ENCODE data around the gene DCAF15. TPM values are rescaled to one million over a fixed set of nuclear protein-coding genes. Genes with fewer than 3 reads are reported as not detected.
"Not testable (repeated sequence)": the region's sequence is repeated elsewhere in the genome, so short reads cannot be mapped to it uniquely, and the experiment has no call there.

DCAF15 gene
- total and polyA plus RNA-seq, 8 donors: 7.8 to 50.7 (median 12.3) TPM

- Histone ChIP-seq H3K4me3 (no peak overlapping the region), H3K9me3 (no peaks in the 10 kb centered on the region), H3K27ac (no peak overlapping the region), H3K36me3 (peaks cover 0 to 56% (median 24%) of the 10 kb centered on the region in 3 donors), H3K27me3 (no peaks in the 10 kb centered on the region), H3K4me1 (no peaks in the 10 kb centered on the region)
- WGBS, 2 donors: 90% methylated on average over 19 to 20 of the region's 20 CpGs
- FAIRE-seq (no peak), DNase-seq (peak in 1 of 6 donors; percentile 63), ATAC-seq (no peak)
- intact Hi-C loops (cut with DNase I): no loop called here
- no peak for TF ChIP-seq CTCF (IDR thresholded peaks at IDR 0.05)
Measured at GRCh38 chr19:13965926-13966683, 13.8 kb downstream of the DCAF15 start.

DNA sequence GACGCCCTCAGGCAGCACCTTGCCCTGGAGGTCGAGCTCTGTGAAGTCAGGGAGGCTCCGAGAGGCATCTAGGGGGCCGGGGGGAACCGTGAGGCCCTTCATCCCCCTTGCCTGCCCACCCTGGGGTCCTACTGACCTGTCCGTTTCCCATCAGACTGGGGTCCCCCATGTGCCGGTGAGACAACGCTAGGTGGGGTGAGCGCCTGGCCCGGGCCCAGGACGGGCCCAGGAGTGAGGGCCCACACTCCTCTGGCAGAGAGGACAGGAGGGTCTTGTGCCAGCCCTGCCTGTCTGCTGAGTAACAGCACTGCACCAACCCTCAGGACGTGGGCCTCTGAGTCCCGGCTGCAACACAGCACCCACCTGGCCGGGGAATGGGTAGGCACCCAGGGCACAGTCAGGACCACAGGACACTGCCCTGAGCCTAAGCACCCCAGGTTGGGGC is 14.4 kb downstream of the DCAF15 start:
- Histone ChIP-seq H3K4me3 (no peak overlapping the region), H3K27me3 (no peaks in the 10 kb centered on the region), H3K9me3 (no peaks in the 10 kb centered on the region), H3K36me3 (peaks cover 0 to 57% (median 24%) of the 10 kb centered on the region in 3 donors), H3K27ac (no peak overlapping the region), H3K4me1 (no peaks in the 10 kb centered on the region)
- 93 to 98% methylated on average over 14 of the region's 14 CpGs for WGBS, 2 donors
- intact Hi-C loops (cut with DNase I): no loop called here
- no peak for TF ChIP-seq CTCF (IDR thresholded peaks at IDR 0.05)
- ATAC-seq: no peak
- peak in 1 of 6 donors; percentile 66 for DNase-seq
- FAIRE-seq: no peak

- ATAC-seq; H3K9me3 ChIP-seq; H3K27me3 ChIP-seq; H3K4me1 ChIP-seq; DNase-seq; H3K27ac ChIP-seq; intact Hi-C loops (cut with DNase I); FAIRE-seq; H3K4me3 ChIP-seq: not testable (repeated sequence)
- WGBS, 2 donors: 91 to 96% methylated on average over 8 of the region's 8 CpGs
- peaks cover 0 to 57% (median 24%) of the 10 kb centered on the region in 3 donors for H3K36me3 ChIP-seq
Measured at GRCh38 chr19:13967206-13967605, 14.9 kb downstream of the DCAF15 start.

DNA sequence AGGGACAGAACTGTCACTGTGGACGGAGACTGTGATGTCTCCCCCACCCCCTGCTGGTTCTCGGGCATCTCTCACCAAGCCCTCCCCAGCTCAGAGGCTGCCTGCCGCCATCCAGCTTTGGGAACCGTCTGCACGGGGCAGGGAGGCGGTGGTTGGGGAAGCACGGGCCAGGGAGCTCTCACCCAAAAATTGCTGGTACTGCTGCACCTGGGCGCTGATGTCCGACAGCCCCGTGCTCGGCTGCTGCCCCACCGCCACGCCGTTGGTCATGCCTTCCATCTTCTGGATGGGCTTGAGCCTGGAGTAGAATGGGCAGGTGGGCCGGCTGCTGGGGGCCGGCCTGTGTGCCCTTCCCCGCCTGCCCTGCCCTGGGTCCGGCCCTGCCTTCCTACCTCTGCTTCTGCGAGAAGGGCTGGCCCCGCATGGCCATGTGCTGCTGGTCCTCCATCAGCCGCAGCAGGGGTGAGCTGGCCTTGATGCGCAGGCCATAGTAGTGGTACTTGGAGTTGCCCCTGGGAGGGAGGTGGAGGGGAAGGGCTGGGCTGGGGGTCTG is 16.1 kb downstream of the DCAF15 start:
- no peaks in the 10 kb centered on the region for H3K27me3 ChIP-seq
- no peak overlapping the region for H3K27ac ChIP-seq
- no peak for FAIRE-seq
- no peak for ATAC-seq
- no peak overlapping the region for H3K4me3 ChIP-seq
- no peaks in the 10 kb centered on the region for H3K4me1 ChIP-seq
- H3K9me3 ChIP-seq: no peaks in the 10 kb centered on the region
- peaks cover 0 to 47% (median 24%) of the 10 kb centered on the region in 3 donors for H3K36me3 ChIP-seq
- WGBS, 2 donors: 91 to 93% methylated on average over 22 of the region's 22 CpGs
- DNase-seq: no peak
- no peak for TF ChIP-seq CTCF (IDR thresholded peaks at IDR 0.05)
- intact Hi-C loops (cut with DNase I): no loop called here

DNA sequence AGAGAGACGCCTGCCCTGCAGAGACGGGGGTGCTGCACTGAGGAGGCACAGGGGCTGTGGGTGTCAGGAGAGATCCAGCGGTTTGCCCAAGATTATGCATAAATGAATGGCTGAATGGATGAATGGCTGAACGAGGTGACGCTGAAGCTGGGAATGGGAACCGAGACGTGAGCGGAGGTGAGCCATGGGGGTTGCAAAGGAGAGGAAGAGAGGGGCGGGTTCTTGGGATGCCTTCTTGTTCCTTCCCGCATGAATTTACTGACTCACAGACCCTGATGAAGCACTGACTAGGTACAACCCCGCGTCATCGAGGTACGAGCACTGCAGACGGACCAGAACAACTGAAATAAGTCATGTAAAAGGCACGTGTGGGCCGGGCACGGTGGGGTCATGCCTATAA is 16.7 kb downstream of the DCAF15 start:
- FAIRE-seq: no peak

More for the DNA sequence above, 16.7 kb downstream of the DCAF15 start:
- Histone ChIP-seq H3K9me3 (no peaks in the 10 kb centered on the region), H3K4me1 (no peaks in the 10 kb centered on the region), H3K36me3 (peaks cover 0 to 42% (median 21%) of the 10 kb centered on the region in 3 donors), H3K27ac (no peak overlapping the region), H3K27me3 (no peaks in the 10 kb centered on the region), H3K4me3 (no peak overlapping the region)
- DNase-seq (no peak), ATAC-seq (no peak)
- WGBS, 2 donors: 92 to 95% methylated on average over 18 of the region's 18 CpGs
- intact Hi-C loops (cut with DNase I): no loop called here
- no peak for TF ChIP-seq CTCF (IDR thresholded peaks at IDR 0.05)

Data from pancreas (tissue), 10 donors.